Measurements from ENCODE around the gene PPEF1. TPM values are rescaled to one million over a fixed set of nuclear protein-coding genes. Genes with fewer than 3 reads are reported as not detected.

PPEF1 gene
- total and polyA plus RNA-seq, 2 of the 13 experiments (the other 11 are each of a cell fraction or from before 2014, with no cell fraction given): not detected

DNA sequence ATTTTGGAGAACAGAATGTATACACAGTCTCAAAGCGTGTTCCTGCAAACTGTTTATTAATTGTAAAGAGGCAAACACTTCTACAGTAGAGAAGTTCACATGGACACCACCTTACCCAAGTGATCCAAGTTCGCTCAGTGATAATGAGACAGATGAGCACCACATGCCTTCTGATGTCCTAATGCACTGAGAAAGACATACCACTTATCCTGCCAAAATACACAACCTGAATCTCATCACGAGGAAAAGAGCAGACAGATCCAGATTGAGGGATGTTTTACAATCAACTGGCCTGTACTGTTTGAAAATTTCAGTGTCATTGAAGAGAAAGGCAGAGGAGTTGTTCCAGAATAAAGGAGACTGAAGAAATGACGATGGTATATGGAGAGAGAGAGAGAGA, 12.4 kb downstream of the PPEF1 start:
- no peak overlapping the region for H3K4me3 ChIP-seq (replicated peaks in 1 of 3; ENCODE audit: insufficient read depth in 1 of 3, low read depth in 2 of 3, low read length in 3 of 3)
- no peak for TF ChIP-seq ZFP36L2 (CRISPR knock-in tag; IDR thresholded peaks at IDR 0.05)
- TF ChIP-seq, protein P1, sequence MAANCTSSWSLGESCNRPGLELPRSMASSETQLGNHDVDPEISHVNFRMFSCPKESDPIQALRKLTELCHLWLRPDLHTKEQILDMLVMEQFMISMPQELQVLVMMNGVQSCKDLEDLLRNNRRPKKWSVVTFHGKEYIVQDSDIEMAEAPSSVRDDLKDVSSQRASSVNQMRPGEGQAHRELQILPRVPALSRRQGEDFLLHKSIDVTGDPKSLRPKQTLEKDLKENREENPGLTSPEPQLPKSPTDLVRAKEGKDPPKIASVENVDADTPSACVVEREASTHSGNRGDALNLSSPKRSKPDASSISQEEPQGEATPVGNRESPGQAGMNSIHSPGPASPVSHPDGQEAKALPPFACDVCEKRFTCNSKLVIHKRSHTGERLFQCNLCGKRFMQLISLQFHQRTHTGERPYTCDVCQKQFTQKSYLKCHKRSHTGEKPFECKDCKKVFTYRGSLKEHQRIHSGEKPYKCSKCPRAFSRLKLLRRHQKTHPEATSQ (CRISPR knock-in tag; IDR thresholded peaks at IDR 0.05; ENCODE audit: borderline replicate concordance): no peak
- no peak for TF ChIP-seq ZNF484 (CRISPR knock-in tag; IDR thresholded peaks at IDR 0.05; ENCODE audit: borderline replicate concordance, low read depth)
- H3K79me2 ChIP-seq (ENCODE audit: insufficient read depth, low read length): no peaks in the 10 kb centered on the region
- no peak overlapping the region for H3K9ac ChIP-seq (ENCODE audit: insufficient read depth, low read depth, low read length)
- no peaks in the 10 kb centered on the region for H3K9me3 ChIP-seq (ENCODE audit: low read length)
- intact Hi-C loops (cut with micrococcal nuclease; ENCODE audit: unreplicated experiment): no loop called here
- no TSS peak for BruUV-seq (replicated peaks)
- H3K27me3 ChIP-seq (ENCODE audit: control insufficient read depth in 1 of 2, insufficient read depth in 2 of 2, low read length in 2 of 2): no peaks in the 10 kb centered on the region
- ChIA-PET POLR2A (no interaction called here), CTCF (ENCODE audit: low intra/inter-chr PET ratio, low total read pairs) (no interaction called here)
- H3K4me1 ChIP-seq (ENCODE audit: insufficient read depth, low read length): peaks cover 20% of the 10 kb centered on the region
- H4K20me1 ChIP-seq (ENCODE audit: insufficient read depth, low read length): no peaks in the 10 kb centered on the region
- no peak overlapping the region for H2AFZ ChIP-seq (ENCODE audit: low read length)
- in situ Hi-C loops (cut with HindIII; ENCODE audit: extremely low pct_ligation_motif_present, low pct_unique_long_range_greater_than_20kb): no loop called here
- FAIRE-seq: no peak
- H3K27ac ChIP-seq (ENCODE audit: extremely low read length, insufficient read depth, low read length): no peak overlapping the region
- H3K36me3 ChIP-seq (replicated peaks in 1 of 2; ENCODE audit: control insufficient read depth in 1 of 2, insufficient read depth in 2 of 2, low read length in 2 of 2): no peaks in the 10 kb centered on the region
- no peak for ATAC-seq
- DNase-seq (ENCODE audit: low spot score): no peak
- H3K4me2 ChIP-seq (ENCODE audit: low read depth, low read length): no peak overlapping the region
- WGBS (ENCODE audit: low lambda C conversion rate): 31% methylated on average over 4 of the region's 4 CpGs

- POLR2A ChIA-PET: no interaction called here
- Histone ChIP-seq H3K4me3 (replicated peaks in 1 of 3; ENCODE audit: insufficient read depth in 1 of 3, low read depth in 2 of 3, low read length in 3 of 3) (no peak overlapping the region), H3K36me3 (replicated peaks in 1 of 2; ENCODE audit: control insufficient read depth in 1 of 2, insufficient read depth in 2 of 2, low read length in 2 of 2) (no peaks in the 10 kb centered on the region), H4K20me1 (ENCODE audit: insufficient read depth, low read length) (no peaks in the 10 kb centered on the region), H2AFZ (ENCODE audit: low read length) (no peak overlapping the region), H3K9me3 (ENCODE audit: low read length) (no peaks in the 10 kb centered on the region), H3K27ac (ENCODE audit: extremely low read length, insufficient read depth, low read length) (no peak overlapping the region), H3K27me3 (ENCODE audit: control insufficient read depth in 1 of 2, insufficient read depth in 2 of 2, low read length in 2 of 2) (no peaks in the 10 kb centered on the region), H3K79me2 (ENCODE audit: insufficient read depth, low read length) (no peaks in the 10 kb centered on the region), H3K4me1 (ENCODE audit: insufficient read depth, low read length) (peaks cover 20% of the 10 kb centered on the region), H3K4me2 (ENCODE audit: low read depth, low read length) (peak overlapping the region; percentile 53), H3K9ac (ENCODE audit: insufficient read depth, low read depth, low read length) (no peak overlapping the region)
- no TSS peak for BruUV-seq (replicated peaks)
- DNase-seq (ENCODE audit: low spot score): peak; percentile 34
- CTCF ChIA-PET (ENCODE audit: low intra/inter-chr PET ratio, low total read pairs): no interaction called here
- 14% methylated on average over 5 of the region's 8 CpGs for WGBS (ENCODE audit: low lambda C conversion rate)
- in situ Hi-C loops (cut with HindIII; ENCODE audit: extremely low pct_ligation_motif_present, low pct_unique_long_range_greater_than_20kb) (no loop called here), intact Hi-C loops (cut with micrococcal nuclease; ENCODE audit: unreplicated experiment) (no loop called here)
- ATAC-seq: peak; percentile 82
- no peak for FAIRE-seq
- TF ChIP-seq BCL6 (CRISPR knock-in tag; IDR thresholded peaks at IDR 0.05) (0 out of 2 replicates have a peak, but pooled peaks have one; percentile 10), ZFX (CRISPR knock-in tag; IDR thresholded peaks at IDR 0.05; ENCODE audit: low read depth) (peak; percentile 45; the same call in 1 of the 2 replicates), HNF4A (CRISPR knock-in tag; IDR thresholded peaks at IDR 0.05) (peak; percentile 40), CREM (IDR thresholded peaks at IDR 0.05) (no peak), CREM (CRISPR knock-in tag; IDR thresholded peaks at IDR 0.05) (no peak), SOX13 (IDR thresholded peaks at IDR 0.05) (no peak), SOX13 (CRISPR knock-in tag; conservative IDR thresholded peaks at IDR 0.05 in 1 of 2, IDR thresholded peaks at IDR 0.05 in 1 of 2) (peak in 1 of 2 experiments; percentile 75; a peak in 2 of 4 replicates), SOX5 (CRISPR knock-in tag; IDR thresholded peaks at IDR 0.05; ENCODE audit: borderline replicate concordance) (peak; percentile 45; the same call in 1 of the 2 replicates), TEAD3 (CRISPR knock-in tag; optimal IDR thresholded peaks at IDR 0.05; ENCODE audit: borderline replicate concordance) (peak; percentile 15), ZNF484 (CRISPR knock-in tag; IDR thresholded peaks at IDR 0.05; ENCODE audit: borderline replicate concordance, low read depth) (no peak), ZFY (CRISPR knock-in tag; IDR thresholded peaks at IDR 0.05) (peak; percentile 33; the same call in 1 of the 2 replicates), ZBTB26 (CRISPR knock-in tag; IDR thresholded peaks at IDR 0.05; ENCODE audit: borderline replicate concordance) (no peak), SOX6 (IDR thresholded peaks at IDR 0.05) (no peak), SOX6 (CRISPR knock-in tag; IDR thresholded peaks at IDR 0.05) (peak; percentile 52; the same call in 1 of the 2 replicates)
- TF ChIP-seq, protein P2, sequence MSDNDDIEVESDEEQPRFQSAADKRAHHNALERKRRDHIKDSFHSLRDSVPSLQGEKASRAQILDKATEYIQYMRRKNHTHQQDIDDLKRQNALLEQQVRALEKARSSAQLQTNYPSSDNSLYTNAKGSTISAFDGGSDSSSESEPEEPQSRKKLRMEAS (IDR thresholded peaks at IDR 0.05): no peak
Observed at GRCh38 chrX:18721683-18722499, 14.4 kb downstream of the PPEF1 start.

Data from HepG2 (cell line).